ENCODE measurements around the gene PIEZO1. TPM values are rescaled to one million over a fixed set of nuclear protein-coding genes. Genes with fewer than 3 reads are reported as not detected.

The PIEZO1 gene
- polyA plus RNA-seq, 3 donors: 22.6 to 33.4 (median 25.0) TPM

- no peak for DNase-seq (ENCODE audit: low read depth in 3 of 3, low spot score in 2 of 3)
Measured at GRCh38 chr16:88817785-88818574, 33.0 kb upstream of the PIEZO1 start.

GRCh38 chr16:88816736-88817535 is 31.9 kb upstream of the PIEZO1 start:
- DNase-seq (ENCODE audit: low read depth in 3 of 3, low spot score in 2 of 3): no peak

- DNase-seq (ENCODE audit: low read depth in 3 of 3, low spot score in 2 of 3): no peak
Measured at GRCh38 chr16:88815901-88816589, 31.0 kb upstream of the PIEZO1 start.

DNA sequence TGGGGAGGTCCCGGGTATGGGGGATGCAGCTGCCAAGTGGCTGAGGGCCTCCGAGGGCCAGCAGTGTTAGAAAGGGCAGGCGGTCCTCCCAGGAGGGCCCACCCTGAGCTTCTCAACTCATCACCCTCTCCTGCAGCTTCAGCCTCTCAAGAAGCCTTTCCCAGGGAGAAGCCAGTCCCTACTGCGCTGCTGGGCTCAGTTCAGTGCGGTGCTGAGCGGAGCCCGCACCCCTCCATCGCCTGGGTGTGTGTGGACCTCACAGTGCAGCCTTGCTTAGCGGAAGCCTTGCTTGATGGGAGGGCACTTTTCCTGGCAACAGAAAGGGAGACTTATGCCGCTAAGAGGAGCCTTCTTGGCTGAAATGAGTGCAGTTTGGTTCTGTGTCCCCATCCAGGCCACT is 30.2 kb upstream of the PIEZO1 start:
- no peak for DNase-seq (ENCODE audit: low read depth in 3 of 3, low spot score in 2 of 3)

- DNase-seq (ENCODE audit: low read depth in 3 of 3, low spot score in 2 of 3): no peak
Measured at GRCh38 chr16:88814144-88814502, 29.1 kb upstream of the PIEZO1 start.

DNA sequence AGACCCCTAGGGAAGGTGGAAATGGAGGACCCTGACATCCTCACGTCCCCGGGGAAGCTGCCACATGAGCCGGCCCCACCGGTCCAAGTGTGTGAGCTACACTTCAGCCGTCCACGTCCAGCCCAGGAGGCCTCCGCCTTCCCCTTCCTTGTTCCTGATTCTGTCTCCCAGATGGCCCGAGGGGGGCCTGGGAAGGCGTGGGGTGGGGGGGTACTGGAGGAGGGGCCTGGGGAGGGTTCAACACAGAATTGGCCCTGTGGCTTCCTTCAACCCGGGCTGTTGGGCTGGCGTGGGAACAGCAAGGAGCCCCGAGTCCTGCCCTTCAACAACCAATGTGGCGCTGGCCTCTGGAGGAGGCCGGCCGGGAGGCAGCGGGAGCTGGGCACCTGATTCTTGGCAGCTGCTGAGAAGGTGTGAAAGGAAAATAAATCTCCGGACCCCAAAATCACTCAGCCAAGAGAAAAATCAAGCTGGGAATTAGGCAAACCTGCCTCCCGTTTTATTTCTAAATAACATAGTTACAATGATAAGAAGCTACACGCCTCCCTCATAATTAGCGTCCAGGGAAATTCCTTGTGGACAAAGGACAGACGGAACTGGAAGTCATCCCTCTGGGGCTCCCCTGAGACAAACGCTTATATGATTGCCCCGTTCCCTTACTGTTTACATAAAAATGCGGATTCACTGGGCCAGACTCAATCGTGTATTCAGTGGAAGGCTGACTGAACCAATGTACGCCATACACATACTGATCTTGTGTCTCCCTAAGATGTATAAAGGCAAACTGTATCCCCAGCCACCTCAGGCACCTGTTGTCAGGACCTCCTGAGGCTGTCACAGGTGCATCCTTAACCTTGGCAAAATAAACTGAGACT is 28.5 kb upstream of the PIEZO1 start:
- no peak for DNase-seq (ENCODE audit: low read depth in 3 of 3, low spot score in 2 of 3)

DNA sequence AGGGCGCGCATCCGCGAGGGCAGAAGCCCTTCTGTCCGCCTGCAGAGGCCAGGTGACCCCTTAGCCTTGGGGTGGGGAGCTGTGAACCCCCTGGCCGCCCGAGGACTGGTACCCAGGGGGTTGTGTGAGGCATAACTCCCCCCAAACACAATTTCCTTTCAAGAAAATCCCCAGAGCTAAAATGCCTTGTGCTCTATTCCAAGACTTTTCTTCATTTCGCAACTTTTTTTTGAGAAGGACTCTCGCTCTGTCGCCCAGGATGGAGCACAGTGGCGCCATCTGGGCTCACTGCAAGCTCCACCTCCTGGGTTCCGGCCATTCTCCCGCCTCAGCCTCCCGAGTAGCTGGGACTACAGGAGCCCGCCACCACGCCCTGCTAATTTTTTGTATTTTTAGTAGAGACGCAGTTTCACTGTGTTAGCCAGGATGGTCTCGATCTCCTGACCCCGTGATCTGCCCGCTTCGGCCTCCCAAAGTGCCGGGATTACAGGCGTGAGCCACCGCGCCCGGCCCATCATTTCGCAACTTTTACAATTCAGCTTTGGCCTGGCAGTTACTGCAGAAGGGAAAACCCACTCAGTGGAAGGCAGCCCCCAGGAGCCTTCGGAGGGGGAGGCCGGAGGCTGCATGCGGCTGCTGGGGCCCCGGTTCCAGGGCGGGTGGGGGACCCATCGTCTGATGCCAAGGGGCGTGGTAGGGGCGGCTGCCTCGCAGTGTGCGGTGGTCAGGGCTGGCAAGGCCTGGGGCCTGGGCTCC is 27.7 kb upstream of the PIEZO1 start:
- no peak for DNase-seq (ENCODE audit: low read depth in 3 of 3, low spot score in 2 of 3)

DNA sequence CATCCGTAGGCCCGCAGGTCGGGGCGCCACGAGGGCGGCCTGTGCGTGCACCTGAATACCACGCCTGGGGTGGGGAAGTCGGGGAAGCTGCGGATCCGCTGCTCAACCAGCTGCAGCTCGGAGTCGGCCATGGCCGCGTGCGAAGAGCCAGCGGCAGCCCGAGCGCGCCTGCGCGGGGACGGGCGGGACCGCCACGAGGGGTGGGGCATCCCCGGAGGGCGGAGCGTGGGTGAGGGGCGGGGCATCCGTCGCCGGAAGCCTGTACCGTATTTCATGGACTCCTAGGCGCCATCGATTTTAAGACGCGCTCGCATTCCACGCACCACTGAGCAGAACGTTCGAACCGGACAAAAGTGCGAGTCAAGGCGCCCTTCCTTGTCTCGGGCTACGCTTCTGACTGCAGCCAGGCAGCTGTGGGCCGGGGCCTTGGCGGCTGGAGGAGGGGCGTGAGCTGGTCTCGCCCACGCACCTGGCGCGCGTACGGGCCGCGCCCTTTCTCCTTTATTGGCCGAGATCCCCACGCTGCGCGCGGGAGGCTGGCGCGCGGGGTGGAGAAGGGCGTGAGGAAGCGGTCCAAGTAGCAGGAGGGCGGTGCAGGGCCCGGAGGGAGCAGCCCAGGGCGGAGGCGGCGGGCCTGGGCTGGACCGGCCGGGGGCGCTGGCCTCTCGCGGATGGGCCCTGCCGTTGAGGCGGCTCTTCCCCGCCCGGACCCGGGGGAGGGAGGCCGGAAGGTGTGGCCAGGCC is 26.9 kb upstream of the PIEZO1 start, which contains the start of gene APRT:
Gene APRT (minus strand): TSS at position 160 of the 744 bp plus-strand sequence. CDS start 29 bp downstream, at position 131.
- DNase-seq (ENCODE audit: low read depth in 3 of 3, low spot score in 2 of 3): peak in 2 of 3 donors; percentile 77 to 83

DNA sequence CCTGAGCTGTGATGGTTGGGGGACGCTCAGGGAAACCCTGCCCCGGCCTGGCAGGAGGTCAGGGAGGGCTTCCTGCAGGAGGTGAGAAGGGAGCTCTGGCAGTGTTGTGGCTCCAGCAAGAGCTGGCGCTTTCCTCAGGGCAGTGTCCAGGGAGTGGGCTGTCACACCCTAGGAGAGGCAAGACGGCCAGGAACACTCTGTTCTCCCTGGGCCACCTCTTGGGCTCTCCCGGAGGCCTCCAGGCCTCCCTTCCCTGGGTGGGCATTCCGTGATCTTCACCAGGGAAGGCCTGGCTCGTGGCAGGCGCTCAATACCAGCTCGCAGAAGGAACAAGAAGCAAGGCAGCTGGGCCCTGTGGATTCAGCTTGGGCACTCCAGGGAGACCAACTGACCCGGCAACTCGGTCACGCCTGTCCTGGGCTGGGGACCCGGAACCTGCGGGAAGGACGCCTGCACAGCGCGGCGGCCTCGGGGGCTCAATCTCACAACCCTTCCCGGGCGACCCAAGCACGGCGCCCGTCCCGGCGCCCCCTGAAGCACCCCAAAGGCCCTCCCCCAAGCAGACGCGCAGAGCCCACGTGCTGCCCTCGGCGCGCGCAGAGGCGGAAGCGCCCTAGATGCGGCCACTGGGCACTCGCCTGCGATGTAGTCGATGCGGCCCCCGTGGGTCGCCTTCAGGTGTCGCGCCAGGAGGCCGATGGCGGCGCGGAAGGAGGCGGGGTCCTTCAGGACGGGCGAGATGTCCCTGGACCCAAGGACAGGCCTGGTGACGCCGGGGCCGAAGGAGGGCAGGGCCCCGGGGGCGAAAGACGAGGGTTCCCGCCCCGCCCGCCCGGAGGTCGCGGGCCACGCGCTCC is 26.1 kb upstream of the PIEZO1 start:
- peak in 2 of 3 donors; percentile 47 to 54 for DNase-seq (ENCODE audit: low read depth in 3 of 3, low spot score in 2 of 3)

- DNase-seq (ENCODE audit: low read depth in 3 of 3, low spot score in 2 of 3): no peak
Measured at GRCh38 chr16:88810166-88810911, 25.3 kb upstream of the PIEZO1 start.

- DNase-seq (ENCODE audit: low read depth in 3 of 3, low spot score in 2 of 3): no peak
Measured at GRCh38 chr16:88809676-88810165, 24.7 kb upstream of the PIEZO1 start.

DNA sequence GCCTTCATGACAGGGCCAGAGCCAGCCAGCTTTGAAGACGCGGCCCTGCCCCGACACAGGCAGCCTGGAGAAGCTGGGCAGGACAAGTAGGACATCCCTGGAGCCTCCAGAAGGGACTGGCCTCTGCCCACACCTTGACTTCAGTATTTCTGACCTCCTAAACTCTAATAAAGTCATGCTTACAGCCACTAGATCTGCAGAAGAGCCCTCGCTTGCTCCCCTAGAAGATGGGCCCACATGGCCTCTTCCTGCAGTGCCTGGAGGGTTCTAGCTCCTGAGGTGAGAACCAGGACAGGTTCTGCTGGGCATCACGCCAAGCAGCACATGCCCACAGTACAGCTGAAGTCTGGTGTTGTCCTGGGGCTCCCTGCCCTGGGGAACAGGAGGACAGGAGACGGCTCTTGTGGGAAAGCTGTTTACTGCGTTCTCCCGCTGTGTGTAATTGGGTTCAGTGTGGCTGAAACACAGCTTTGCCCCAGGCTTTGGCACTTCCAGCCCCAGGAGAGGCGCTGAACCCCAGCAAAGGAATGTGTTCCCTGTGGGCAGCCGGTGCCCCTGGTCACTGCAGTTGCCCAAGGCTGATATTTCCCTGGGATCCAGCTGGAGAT is 24.2 kb upstream of the PIEZO1 start:
- DNase-seq (ENCODE audit: low read depth in 3 of 3, low spot score in 2 of 3): no peak

- DNase-seq (ENCODE audit: low read depth in 3 of 3, low spot score in 2 of 3): no peak
Measured at GRCh38 chr16:88807626-88808453, 22.8 kb upstream of the PIEZO1 start.

GRCh38 chr16:88807142-88807625 is 22.2 kb upstream of the PIEZO1 start:
- DNase-seq (ENCODE audit: low read depth in 3 of 3, low spot score in 2 of 3): no peak

GRCh38 chr16:88806491-88807111 is 21.6 kb upstream of the PIEZO1 start:
- DNase-seq (ENCODE audit: low read depth in 3 of 3, low spot score in 2 of 3): no peak

All from right renal cortex interstitium (tissue), 3 donors.